ENCODE measurements around the gene INHBB.

- TF ChIP-seq CTCF (IDR thresholded peaks at IDR 0.05; ENCODE audit: insufficient read depth, low read length) (no peak), POLR2AphosphoS5 (IDR thresholded peaks at IDR 0.05; ENCODE audit: low read depth) (no peak), GABPA (IDR thresholded peaks at IDR 0.05; ENCODE audit: low read depth) (no peak), REST (IDR thresholded peaks at IDR 0.05; ENCODE audit: insufficient replicate concordance, low read depth) (no peak)
Measured at GRCh38 chr2:120326066-120326465, 19.9 kb upstream of the INHBB start.
